ENCODE results near the gene PTOV1.

PTOV1 gene

GRCh38 chr19:49845414-49845813, 5.5 kb upstream of the PTOV1 start:
- DNase-seq = no peak

DNA sequence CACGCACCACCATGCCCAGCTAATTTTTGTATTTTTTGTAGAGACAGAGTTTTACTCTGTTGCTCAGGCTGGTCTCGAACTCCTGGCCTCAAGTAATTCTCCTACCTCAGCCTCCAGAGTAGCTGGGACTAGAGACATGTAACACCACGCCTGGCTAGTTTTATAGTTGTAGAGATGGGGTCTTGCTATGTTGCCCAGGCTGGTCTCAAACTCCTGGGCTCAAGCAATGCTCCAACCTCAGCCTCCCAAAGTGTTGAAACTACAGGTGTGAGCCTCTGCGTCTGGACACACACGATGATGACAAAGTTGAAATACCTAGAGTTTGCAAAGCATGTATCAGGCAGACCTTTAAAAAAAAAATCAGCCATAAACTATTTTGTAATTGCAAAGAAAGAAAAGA, 4.6 kb upstream of the PTOV1 start:
- DNase-seq = no peak

- DNase-seq = no peak
These were observed 2.9 kb upstream of the PTOV1 start for GRCh38 chr19:49847731-49848696.

- no peak for DNase-seq
These were observed 2.0 kb upstream of the PTOV1 start for GRCh38 chr19:49848938-49849337.

DNA sequence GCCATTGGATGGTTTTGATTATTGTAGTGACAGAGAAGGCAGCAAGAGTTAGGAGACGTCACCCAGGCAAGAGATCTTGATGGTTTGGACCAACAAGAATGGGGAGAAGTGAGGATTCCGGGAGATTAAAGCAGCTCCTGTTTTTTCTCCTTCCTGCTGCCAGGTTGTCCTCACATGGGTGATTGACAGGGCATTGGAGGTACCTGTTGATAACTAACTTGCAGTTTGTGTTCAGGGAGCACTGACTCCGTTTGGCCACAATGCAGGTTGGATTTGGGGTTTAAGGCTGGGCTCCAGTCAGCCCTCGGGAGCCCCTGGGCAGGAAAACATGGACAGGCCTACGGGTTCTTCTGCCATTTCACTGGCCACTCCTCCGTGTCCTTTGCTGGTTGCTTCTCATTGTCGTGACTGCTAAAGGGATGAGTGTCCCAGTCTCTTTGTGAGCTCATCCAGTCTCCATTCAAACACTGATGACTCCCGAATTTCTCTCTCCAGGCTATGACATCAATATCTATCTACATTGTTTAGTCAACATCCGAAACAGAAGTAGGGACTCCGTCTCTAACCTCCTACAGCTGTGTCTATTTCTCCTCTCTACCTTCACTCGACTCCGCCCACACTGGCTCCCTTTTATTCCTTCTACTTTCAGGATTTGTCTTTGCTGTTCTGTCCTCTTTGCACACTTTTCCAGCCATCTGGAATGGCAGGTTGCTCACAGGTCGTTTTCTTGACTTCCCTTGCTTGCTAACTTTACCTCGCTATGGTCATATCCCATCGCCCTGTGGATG, 1.3 kb upstream of the PTOV1 start:
- no peak for DNase-seq

DNA sequence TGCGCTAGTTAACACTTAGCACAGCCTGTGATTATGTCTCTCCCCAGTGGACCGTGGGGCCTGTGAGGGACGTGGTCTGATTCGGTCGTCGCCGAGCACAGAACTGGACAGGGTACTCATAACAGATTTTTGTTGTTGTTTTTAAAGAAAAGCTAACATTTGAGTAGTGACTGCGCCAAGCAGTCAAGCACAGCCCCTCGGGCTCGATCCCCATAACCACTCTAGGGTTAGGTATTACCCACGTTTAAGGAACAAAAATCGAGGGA, 805 bp upstream of the PTOV1 start:
- no peak for DNase-seq

- DNase-seq = peak in 1 of 4 experiments; percentile 47
These were observed 699 bp downstream of the PTOV1 start for GRCh38 chr19:49851456-49852259.

DNA sequence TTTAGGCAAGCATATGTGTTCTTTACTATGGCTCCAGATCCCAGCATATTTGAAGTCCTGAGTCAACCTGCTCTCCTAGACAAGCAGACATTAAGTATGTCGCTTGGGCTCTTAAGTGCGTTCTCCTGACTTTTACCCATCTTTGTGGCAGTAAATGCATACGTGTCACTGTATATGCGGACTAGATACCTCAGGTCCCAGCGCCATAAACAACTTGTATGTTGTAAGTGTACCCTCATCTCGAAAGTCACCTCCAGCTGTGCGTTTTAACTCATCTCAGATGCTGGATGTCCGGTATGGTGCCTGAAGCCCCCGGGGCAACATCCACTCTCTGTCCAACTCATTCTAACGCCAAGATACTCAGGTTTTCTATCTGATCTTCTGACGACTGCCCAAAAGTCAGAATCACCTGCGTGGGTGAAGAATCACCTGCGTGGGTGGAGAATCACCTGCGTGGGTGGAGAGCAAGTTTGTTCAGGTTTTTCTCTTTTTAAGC, 1.7 kb downstream of the PTOV1 start:
- DNase-seq = no peak

GRCh38 chr19:49853852-49854377, 3.0 kb downstream of the PTOV1 start:
- no peak for DNase-seq

- DNase-seq = no peak
These were observed 3.7 kb downstream of the PTOV1 start for GRCh38 chr19:49854378-49855263.

GRCh38 chr19:49855277-49855675, 4.3 kb downstream of the PTOV1 start:
- DNase-seq = no peak

DNA sequence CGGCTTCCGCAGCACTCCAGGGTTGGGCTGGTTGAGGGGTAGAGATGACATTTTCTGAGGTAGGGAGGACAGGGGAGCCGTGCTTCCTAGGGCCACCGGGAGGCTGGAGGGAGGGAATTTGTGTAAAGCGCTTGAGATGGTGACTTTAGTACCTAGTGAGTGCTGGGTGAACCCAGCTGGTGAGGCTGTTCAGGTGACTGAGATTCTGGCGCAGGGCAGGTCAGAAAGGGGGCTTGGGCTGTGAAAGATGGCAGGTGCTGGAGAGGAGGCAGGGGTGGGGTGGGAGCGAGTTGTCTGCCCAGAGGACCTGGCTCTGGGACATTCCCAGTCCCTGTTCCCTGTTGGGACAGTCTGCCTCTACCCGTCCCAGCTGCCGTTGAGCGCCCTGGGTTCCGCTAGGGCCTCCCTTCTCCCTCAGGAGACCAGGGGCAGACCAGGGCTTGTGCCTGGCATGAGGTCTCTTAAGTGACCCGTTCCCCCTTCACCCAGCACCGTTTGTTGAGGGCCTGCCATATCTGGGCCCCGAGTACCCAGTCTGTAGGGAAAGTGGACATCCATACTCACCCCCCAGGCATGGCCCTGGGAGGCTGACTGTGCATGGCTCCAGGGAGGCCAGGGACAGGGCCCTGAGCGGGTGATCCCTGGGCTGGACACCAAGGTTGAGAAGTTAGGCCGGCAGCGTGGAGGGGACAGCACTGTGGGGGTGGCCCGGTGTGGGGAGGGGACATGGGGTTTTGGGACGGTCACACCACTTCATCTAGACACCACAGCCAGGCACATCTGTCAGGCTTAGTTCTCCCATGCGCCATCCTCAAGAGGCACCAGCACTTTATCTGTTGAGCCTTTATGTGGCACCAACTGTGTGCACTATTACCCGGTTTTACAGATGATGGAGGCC, 5.0 kb downstream of the PTOV1 start:
- DNase-seq = no peak

GRCh38 chr19:49856574-49857021, 5.6 kb downstream of the PTOV1 start:
- no peak for DNase-seq

DNA sequence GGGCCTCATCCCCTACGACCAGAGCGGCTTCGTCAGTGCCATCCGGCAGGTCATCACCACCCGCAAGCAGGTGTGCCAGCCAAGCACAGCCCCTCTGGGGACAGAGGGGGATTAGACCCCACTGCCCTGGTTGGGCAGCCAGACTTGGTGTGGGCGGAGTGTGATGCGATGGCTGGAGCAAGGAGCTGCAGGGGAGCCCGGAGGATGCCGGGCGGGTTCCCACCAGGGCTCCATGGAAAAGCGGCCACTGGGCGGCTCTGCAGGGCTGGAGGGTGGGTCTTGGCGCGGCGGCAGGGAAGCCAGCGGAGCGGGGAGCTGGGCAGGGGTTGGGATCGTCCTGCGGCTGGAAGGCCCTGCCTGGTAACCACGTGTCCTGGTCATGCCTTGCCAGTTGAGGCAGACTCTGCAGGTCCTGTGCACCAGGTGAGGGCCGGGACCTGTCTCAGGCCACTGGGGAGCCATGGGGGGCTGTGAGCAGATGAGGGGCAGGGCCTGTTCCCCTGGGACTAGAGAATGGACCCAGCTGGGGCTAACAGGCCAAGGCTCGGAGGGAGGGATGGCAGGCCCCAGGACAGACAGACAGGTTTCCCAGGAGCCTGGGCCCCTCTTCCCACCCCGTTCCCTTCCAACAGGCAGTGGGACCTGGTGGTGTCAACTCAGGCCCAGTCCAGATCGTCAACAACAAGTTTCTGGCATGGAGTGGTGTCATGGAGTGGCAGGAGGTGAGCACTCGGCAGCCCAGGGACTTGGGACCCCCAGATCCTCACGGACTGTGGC, 6.3 kb downstream of the PTOV1 start:
- DNase-seq = no peak

DNA sequence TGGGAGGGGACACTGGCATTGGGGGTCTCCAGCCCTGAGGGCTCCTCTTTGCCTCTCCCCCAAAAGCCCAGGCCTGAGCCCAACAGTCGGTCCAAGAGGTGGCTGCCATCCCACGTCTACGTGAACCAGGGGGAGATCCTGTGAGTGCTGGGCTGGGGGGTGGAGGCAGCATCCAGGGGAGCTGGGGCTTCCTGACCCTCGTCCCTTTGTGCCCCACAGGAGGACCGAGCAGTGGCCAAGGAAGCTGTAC, 6.8 kb downstream of the PTOV1 start:
- DNase-seq = no peak

- DNase-seq = no peak
These were observed 7.4 kb downstream of the PTOV1 start for GRCh38 chr19:49858088-49858985.

DNA sequence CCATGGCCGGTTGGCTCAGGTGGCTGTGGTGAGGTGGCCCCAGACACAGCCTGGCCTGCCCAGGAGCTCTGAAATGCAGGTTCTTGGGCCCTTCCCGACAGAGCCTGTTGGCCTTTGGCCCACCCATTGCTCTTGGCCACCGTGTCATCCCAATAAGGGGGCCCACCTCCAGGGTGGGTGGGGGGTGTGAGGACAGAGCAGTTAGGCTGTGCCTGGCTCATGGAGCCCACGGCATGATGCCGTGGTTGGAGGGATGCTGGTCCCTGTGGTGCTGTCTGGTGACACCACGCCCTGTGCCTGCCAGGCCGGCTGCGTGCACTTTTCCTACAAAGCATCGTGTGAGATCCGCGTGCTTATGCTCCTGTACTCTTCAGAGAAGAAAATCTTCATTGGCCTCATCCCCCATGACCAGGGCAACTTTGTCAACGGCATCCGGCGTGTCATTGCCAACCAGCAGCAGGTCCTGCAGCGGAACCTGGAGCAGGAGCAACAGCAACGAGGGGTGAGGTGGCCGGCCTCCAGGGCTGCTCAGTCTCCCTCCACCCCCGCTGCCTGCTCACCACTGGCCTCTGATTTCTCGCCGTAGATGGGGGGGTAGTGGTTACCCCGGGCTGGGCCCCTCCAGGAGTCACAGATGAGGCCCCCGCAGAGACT, 8.8 kb downstream of the PTOV1 start:
- no peak for DNase-seq

DNA sequence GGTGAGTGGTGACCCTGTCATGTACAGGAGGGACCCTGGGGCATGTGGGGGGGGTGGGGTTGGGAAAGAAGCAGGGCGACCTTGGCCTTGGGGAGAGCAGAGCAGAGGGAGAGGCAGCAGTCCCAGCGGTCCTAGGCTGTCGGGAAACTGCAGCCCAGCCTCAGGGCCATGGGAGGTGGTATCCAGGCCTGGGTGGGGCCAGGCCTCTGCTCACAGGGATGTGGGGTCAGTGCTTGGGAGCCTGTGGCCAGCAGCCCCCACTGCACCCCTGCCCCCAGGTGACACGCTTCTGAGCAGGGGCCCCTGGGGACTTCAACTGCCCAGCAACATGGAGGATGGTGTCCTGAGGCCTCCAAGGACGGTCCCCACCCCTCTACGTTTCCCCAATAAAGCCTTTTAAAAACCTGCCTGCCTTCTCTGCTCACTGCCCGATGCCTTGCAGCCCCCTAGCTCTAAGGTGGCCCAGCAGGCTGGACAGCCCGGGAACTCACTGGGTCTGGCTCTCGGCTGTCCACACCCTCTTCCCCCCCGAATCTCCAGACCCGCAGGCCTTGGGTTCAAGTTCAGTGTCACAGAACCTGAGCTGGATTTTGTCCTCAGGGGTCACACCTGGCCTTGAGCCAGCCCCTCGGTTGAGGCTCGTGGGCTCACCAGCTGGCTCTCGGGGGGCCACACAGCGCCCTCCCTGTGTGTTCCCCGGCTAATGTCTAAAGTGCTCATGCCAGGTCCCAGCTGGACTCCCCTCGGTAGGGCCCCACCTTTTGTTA, 9.6 kb downstream of the PTOV1 start:
- no peak for DNase-seq

Data from activated naive CD4-positive, alpha-beta T cell (primary cell).